Ishikawa (cell line): ENCODE results near the gene TMEM255B.

Experiments used
- CEBPB ChIP-seq: IDR thresholded peaks from 2 replicates; pipeline ENCODE4 v1.6.1; 2012
- CREB1 ChIP-seq: IDR thresholded peaks from 2 replicates; pipeline ENCODE4 v1.6.1; 2012; ENCODE audit warnings: low read depth
- EGR1 ChIP-seq: IDR thresholded peaks from 2 replicates; pipeline ENCODE4 v1.6.1; 2012
- EP300 ChIP-seq: IDR thresholded peaks from 2 replicates; pipeline ENCODE4 v1.6.1; 2012; ENCODE audit warnings: borderline replicate concordance
- FOXM1 ChIP-seq: IDR thresholded peaks from 2 replicates; pipeline ENCODE4 v1.6.1; 2012; ENCODE audit warnings: low read depth, borderline replicate concordance
- MAX ChIP-seq: IDR thresholded peaks from 2 replicates; pipeline ENCODE4 v1.6.1; 2012
- NFIC ChIP-seq: IDR thresholded peaks from 2 replicates; pipeline ENCODE4 v1.6.1; 2012
- RAD21 ChIP-seq: IDR thresholded peaks from 2 replicates; pipeline ENCODE4 v1.6.1; 2012; ENCODE audit warnings: low read depth
- REST ChIP-seq: IDR thresholded peaks from 2 replicates; pipeline ENCODE4 v1.6.1; 2012; ENCODE audit warnings: low read depth, mild to moderate bottlenecking
- TAF1 ChIP-seq: IDR thresholded peaks from 2 replicates; pipeline ENCODE4 v1.6.1; 2012; ENCODE audit warnings: low read depth, mild to moderate bottlenecking
- TCF12 ChIP-seq: IDR thresholded peaks from 2 replicates; pipeline ENCODE4 v1.6.1; 2012; ENCODE audit warnings: low read depth
- TEAD4 ChIP-seq: IDR thresholded peaks from 2 replicates; pipeline ENCODE4 v1.6.1; 2012
- USF1 ChIP-seq: IDR thresholded peaks from 2 replicates; pipeline ENCODE4 v1.6.1; 2012
- YY1 ChIP-seq: IDR thresholded peaks from 2 replicates; pipeline ENCODE4 v1.6.1; 2012; ENCODE audit warnings: low read depth
- ZBTB7A ChIP-seq: IDR thresholded peaks from 2 replicates; pipeline ENCODE4 v1.6.1; 2012; ENCODE audit warnings: low read depth

The TMEM255B gene

GRCh38 chr13:113771709-113772331 is 12.8 kb downstream of the TMEM255B start:
- TF ChIP-seq ZBTB7A = no peak
- TF ChIP-seq RAD21 = no peak
- TF ChIP-seq CREB1 = no peak
- TF ChIP-seq EGR1 = no peak
- no peak for TF ChIP-seq TAF1
- TF ChIP-seq NFIC = no peak
- no peak for TF ChIP-seq YY1
- no peak for TF ChIP-seq FOXM1

- TF ChIP-seq CEBPB (no peak), USF1 (no peak), EGR1 (no peak), NFIC (no peak), TAF1 (no peak), MAX (no peak), RAD21 (no peak), REST (no peak), TCF12 (no peak), FOXM1 (no peak), ZBTB7A (no peak), YY1 (no peak), CREB1 (no peak), TEAD4 (no peak), EP300 (no peak)
Measured at GRCh38 chr13:113774177-113775107, 15.4 kb downstream of the TMEM255B start.

GRCh38 chr13:113775451-113776145 is 16.6 kb downstream of the TMEM255B start:
- TF ChIP-seq TAF1 = no peak
- no peak for TF ChIP-seq EGR1
- no peak for TF ChIP-seq USF1
- no peak for TF ChIP-seq FOXM1
- TF ChIP-seq NFIC = no peak
- no peak for TF ChIP-seq REST
- TF ChIP-seq MAX = no peak
- no peak for TF ChIP-seq CEBPB
- TF ChIP-seq ZBTB7A = no peak
- no peak for TF ChIP-seq RAD21
- no peak for TF ChIP-seq TEAD4
- no peak for TF ChIP-seq TCF12
- no peak for TF ChIP-seq YY1
- TF ChIP-seq CREB1 = no peak
- no peak for TF ChIP-seq EP300

GRCh38 chr13:113776231-113777125 is 17.5 kb downstream of the TMEM255B start:
- TF ChIP-seq FOXM1 (no peak), USF1 (peak; percentile 54)
